ENCODE data around the gene OR8H3.

- TF ChIP-seq CTCF (optimal IDR thresholded peaks at IDR 0.05 in 1 of 3, IDR thresholded peaks at IDR 0.05 in 1 of 3, conservative IDR thresholded peaks at IDR 0.05 in 1 of 3; ENCODE audit: extremely low read depth in 1 of 3, insufficient read depth in 2 of 3, low read length in 3 of 3) (no peak), EZH2 (IDR thresholded peaks at IDR 0.05; ENCODE audit: low read length) (no peak)
Observed at GRCh38 chr11:56163804-56164203, 41.6 kb downstream of the OR8H3 start.
